Activated B cell treated with CpG ODN at 0.5 μM for 24 hours (primary cell): ENCODE results near the gene DPM2. TPM values are rescaled to one million over a fixed set of nuclear protein-coding genes. Genes with fewer than 3 reads are reported as not detected.

Source experiments
- ATAC-seq: fragments of 200-7000 bp; cut with Tn5 transposase; one replicate; pipeline ENCODE4 v1.10.0; 2021; ENCODE audit warnings: low read depth, mild to moderate bottlenecking, moderate library complexity
- CTCF ChIA-PET: fragments of 350-600 bp; sonication (Branson Sonifier 250); formaldehyde crosslinking; loops from one replicate; lab custom pipeline; 2021; ENCODE audit warnings: antibody characterized with exemption; lab: Charles Lee
- POLR2A ChIA-PET: fragments of 350-600 bp; sonication (Branson Sonifier 250); formaldehyde crosslinking; loops from one replicate; lab custom pipeline; 2021; ENCODE audit warnings: antibody characterized with exemption; lab: Charles Lee
- DNase-seq: peaks from one replicate; pipeline ENCODE4 v3.0.0; 2022
- H3K27ac Mint-ChIP-seq: one replicate; pipeline ENCODE4 v1.8.0; 2020; ENCODE audit warnings: mixed read lengths
- H3K27me3 Mint-ChIP-seq: one replicate; pipeline ENCODE4 v1.8.0; 2021; ENCODE audit warnings: mixed read lengths
- H3K36me3 Mint-ChIP-seq: one replicate; pipeline ENCODE4 v1.8.0; 2021; ENCODE audit warnings: low read depth, mixed read lengths
- H3K4me1 Mint-ChIP-seq: one replicate; pipeline ENCODE4 v1.8.0; 2021; ENCODE audit warnings: mixed read lengths
- H3K4me3 Mint-ChIP-seq: one replicate; pipeline ENCODE4 v1.8.0; 2020; ENCODE audit warnings: mild to moderate bottlenecking, mixed read lengths
- H3K9me3 Mint-ChIP-seq: one replicate; pipeline ENCODE4 v1.8.0; 2020; ENCODE audit warnings: mixed read lengths
- intact Hi-C: fragments of 100-400 bp; cut with micrococcal nuclease; formaldehyde crosslinking; loops from one replicate; pipeline ENCODE4 v1.15.1; 2024
- total RNA-seq: library from RNA; stranded (reverse); gene quantifications from 2 replicates; pipeline ENCODE4 v1.2.3, GENCODE V29; 2022
- TF ChIP-seq, protein P1 (sequence below): fragments of 200-600 bp; IDR thresholded peaks from one replicate; pipeline ENCODE4 v1.8.0; 2022; ENCODE audit warnings: antibody characterized with exemption, mild to moderate bottlenecking

The DPM2 gene
- total RNA-seq, 1 donor from 2014 or later: 50.6 TPM

DNA sequence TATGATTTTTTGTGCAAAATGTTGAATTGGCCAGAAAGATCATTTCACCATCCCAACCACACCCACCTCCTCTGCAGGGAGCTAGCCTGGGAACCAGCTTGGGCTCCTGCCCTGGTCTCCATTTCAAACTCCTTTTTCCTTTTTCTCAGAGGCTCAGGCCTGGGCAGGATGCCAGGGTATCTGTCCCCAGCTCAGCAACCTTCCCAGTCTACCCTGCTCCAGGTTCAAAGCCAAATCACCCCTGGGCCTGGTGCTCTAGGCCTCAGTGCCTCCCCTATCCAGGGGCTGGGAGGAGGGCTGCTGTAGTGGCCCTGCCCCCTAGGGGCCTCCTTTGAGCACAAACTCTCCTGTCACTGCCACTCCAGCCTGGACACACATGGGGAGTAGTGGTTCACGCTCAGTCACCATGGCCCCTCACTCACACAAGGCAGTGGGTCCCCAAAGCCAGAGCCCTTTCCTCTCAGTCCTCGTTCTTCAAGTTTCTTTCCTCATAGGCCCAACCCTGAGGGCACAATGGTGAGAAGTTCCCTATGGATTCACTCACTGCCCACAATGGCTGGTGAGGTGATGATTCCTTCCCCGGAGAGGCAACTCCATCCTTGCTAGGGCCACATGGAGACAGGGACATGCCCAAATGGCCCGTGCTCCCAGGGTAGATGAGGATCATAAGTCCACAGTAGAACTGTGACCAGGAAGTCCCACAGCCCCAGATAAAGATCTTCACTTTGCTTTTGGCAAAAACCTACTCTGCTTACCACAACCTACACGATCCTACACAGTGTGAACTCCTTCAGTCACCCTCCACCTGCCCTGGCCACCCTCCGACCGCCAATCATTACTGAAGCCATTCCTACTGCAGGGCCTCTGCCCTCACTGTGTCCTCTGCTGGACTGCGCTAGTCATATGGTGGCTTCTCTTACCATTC lies 19.2 kb downstream of the DPM2 start:
- ChIA-PET POLR2A (interaction anchor here (0.5 to 12.0 kb wide), 13 partner anchors 16 to 467 kb away, joined by 3 to 457 read pairs (median 6); partner anchors contain the start of genes CDK9, FPGS, GOLGA2 and LRSAM1), CTCF (interaction anchor here (0.9 to 3.8 kb wide), 6 partner anchors 12 to 333 kb away, joined by 3 to 21 read pairs (median 6); partner anchors contain the start of gene TOR2A)
- Mint-ChIP-seq H3K4me1 (peaks cover 64% of the 10 kb centered on the region), H3K4me3 (peak overlapping the region; percentile 85), H3K27ac (peak overlapping the region; percentile 95), H3K9me3 (no peaks in the 10 kb centered on the region), H3K36me3 (peaks cover 19% of the 10 kb centered on the region), H3K27me3 (no peaks in the 10 kb centered on the region)
- no peak for DNase-seq
- intact Hi-C loops: no loop called here
- TF ChIP-seq, protein P1, sequence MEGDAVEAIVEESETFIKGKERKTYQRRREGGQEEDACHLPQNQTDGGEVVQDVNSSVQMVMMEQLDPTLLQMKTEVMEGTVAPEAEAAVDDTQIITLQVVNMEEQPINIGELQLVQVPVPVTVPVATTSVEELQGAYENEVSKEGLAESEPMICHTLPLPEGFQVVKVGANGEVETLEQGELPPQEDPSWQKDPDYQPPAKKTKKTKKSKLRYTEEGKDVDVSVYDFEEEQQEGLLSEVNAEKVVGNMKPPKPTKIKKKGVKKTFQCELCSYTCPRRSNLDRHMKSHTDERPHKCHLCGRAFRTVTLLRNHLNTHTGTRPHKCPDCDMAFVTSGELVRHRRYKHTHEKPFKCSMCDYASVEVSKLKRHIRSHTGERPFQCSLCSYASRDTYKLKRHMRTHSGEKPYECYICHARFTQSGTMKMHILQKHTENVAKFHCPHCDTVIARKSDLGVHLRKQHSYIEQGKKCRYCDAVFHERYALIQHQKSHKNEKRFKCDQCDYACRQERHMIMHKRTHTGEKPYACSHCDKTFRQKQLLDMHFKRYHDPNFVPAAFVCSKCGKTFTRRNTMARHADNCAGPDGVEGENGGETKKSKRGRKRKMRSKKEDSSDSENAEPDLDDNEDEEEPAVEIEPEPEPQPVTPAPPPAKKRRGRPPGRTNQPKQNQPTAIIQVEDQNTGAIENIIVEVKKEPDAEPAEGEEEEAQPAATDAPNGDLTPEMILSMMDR: no peak
- no peak for ATAC-seq

DNA sequence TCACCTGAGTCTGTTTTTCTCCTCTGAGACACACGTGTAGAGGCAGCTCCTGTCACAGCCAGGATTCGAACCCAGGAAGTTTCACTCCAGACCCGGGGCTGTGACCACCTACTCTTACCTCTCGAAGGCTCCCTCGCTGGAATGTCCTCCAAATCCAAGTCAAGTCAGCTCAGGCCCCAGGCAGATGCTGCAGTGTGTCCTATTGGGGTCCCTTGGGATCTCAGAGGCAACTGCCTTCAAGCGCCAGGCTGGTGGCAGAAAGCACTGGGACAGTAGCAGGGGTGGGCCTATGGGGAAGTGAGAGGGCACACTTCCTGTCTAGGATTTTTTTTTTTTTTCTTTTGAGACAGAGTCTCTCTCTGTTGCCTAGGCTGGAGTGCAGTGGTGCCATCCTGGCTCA lies 20.1 kb downstream of the DPM2 start:
- Mint-ChIP-seq H3K36me3 (peaks cover 26% of the 10 kb centered on the region), H3K27me3 (no peaks in the 10 kb centered on the region), H3K4me3 (peak overlapping the region; percentile 85), H3K9me3 (no peaks in the 10 kb centered on the region), H3K27ac (peak overlapping the region; percentile 95), H3K4me1 (peaks cover 71% of the 10 kb centered on the region)
- ChIA-PET POLR2A (interaction anchor here (0.7 to 12.0 kb wide), 26 partner anchors 11 to 521 kb away, joined by 3 to 457 read pairs (median 6); partner anchors contain the start of genes CDK9, FPGS, GOLGA2 and LRSAM1), CTCF (interaction anchor here (0.6 to 3.8 kb wide), 10 partner anchors 11 to 332 kb away, joined by 3 to 21 read pairs (median 3); partner anchors contain the start of genes CDK9 and TOR2A)
- intact Hi-C loops: loop anchor here (1.0 to 2.0 kb wide), 13 partner anchors 11 to 692 kb away; partner anchors contain the start of genes DPM2, FPGS, PIP5KL1 and PTRH1
- ATAC-seq (peak; percentile 63), DNase-seq (peak; percentile 70)
- TF ChIP-seq, protein P1: no peak

DNA sequence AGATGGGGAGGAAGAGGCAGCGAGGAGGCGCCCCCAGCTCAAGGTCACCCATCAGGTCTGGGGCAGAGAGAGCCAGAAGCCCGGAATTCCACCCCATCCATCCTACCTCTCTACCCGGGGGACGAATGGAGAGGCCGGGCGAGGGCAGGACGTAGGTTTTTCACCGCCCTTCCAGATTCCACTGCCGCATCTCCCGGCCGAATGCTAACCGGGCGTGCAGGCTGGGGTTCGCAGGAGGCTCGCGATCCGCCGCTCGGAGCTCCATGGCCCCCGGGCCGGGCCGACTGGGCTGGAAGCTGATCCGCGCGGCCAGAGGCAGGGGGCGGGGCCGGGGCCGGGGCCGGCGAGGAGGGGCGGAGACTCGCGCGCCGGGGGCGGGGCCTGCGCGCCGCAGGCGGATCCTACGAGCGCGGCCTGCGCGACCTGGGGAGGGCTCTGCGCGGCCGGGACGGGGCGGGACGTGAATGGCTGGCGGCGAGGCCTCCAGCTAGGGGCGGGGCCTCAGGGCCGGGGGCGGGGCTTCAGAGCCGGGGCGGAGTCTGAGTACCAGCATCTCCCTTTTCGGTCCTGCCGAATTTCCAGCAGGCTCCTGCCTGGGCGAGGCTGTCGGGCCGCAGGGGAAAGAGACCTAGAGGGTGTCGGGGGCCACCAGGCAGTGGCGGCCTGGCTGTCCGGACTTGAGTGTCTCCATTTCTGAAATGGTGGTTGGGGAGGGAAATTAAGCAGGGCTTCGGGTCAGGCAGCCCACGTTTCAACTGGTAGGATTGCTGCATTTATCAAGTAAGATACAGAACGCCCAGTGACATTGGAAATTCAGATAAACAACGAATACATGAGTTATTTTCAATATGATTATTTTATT lies 20.7 kb downstream of the DPM2 start, which contains the start of gene ST6GALNAC4:
TSS of gene ST6GALNAC4 (minus strand) at position 322 of the 862 bp plus-strand sequence. CDS start 622 bp downstream, outside the sequence.
- Mint-ChIP-seq H3K36me3 (peaks cover 32% of the 10 kb centered on the region), H3K4me3 (peak within 1 kb of the TSS; percentile 88), H3K27ac (peak within 1 kb of the TSS; percentile 95), H3K9me3 (no peaks in the 10 kb centered on the region), H3K4me1 (peaks cover 74% of the 10 kb centered on the region), H3K27me3 (no peaks in the 10 kb centered on the region)
- intact Hi-C loops: loop anchor here (1.0 to 2.0 kb wide), 13 partner anchors 11 to 692 kb away; partner anchors contain the start of genes DPM2, FPGS, PIP5KL1 and PTRH1
- TF ChIP-seq, protein P1: no peak
- DNase-seq (peak; percentile 94), ATAC-seq (peak; percentile 83)
- ChIA-PET POLR2A (interaction anchor here (0.5 to 12.0 kb wide), 42 partner anchors 9 to 1059 kb away, joined by 3 to 457 read pairs (median 4); partner anchors contain the start of genes CDK9, CFAP157, FPGS and GOLGA2), CTCF (interaction anchor here (0.6 to 3.8 kb wide), 10 partner anchors 11 to 327 kb away, joined by 3 to 21 read pairs (median 3); partner anchors contain the start of genes CDK9, ST6GALNAC6 and TOR2A)

DNA sequence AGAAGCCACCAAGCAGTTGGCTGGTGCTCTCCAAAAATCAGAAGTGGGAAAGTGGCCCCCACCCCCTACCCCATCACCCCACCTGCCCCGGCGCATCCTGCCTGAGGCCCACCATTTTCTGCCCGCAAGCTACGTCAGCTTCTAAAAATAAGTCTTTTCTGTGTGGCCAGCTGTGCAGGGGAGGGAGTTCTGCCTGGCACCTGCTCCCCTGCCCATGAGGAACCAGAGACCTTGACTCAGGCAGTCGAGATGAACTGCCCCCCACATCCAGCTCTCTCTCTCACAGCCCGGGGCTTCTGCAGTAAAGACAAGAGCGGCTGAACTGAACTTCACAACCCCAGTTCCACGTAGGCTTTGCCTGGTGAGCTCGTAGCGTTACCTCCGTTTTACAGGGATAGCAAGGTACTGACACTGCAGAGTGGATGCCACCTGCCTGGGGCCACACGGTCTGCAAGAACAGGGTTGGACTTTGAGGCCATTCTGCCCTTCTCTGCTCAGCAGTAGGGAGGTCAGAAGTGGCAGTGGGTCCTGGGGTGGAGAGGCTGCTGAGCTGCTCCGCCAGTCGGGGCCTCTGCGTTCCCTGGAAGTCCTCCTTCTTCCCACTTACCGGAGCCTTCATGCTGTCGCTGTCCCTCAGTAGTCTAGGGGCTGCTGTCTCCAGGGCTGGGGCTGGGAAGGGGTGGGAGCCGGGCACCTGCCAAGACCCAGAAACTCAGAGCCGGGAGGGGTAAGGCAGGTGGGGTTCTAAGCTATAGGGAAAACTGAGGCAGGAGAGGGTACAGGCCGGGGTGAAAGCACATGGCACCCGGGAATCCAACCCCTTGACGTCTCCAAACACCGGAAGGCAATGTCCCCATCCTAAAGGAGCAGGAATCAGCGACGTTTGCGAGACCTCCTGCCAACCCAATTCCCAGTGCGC lies 21.6 kb downstream of the DPM2 start:
- DNase-seq (no peak), ATAC-seq (peak; percentile 16)
- TF ChIP-seq, protein P1: no peak
- Mint-ChIP-seq H3K4me3 (peak overlapping the region; percentile 88), H3K27ac (peak overlapping the region; percentile 94), H3K36me3 (peaks cover 41% of the 10 kb centered on the region), H3K9me3 (no peaks in the 10 kb centered on the region), H3K4me1 (peaks cover 78% of the 10 kb centered on the region), H3K27me3 (no peaks in the 10 kb centered on the region)
- CTCF ChIA-PET: interaction anchor here (0.6 to 3.8 kb wide), 8 partner anchors 10 to 326 kb away, joined by 3 to 21 read pairs (median 4); partner anchors contain the start of genes ST6GALNAC6 and TOR2A
- intact Hi-C loops: loop anchor here (2.0 kb wide), 2 partner anchors 15 to 45 kb away; partner anchors contain the start of gene PIP5KL1
- POLR2A ChIA-PET: interaction anchor here (0.5 to 12.0 kb wide), 42 partner anchors 10 to 1058 kb away, joined by 3 to 457 read pairs (median 5); partner anchors contain the start of genes BBLN, CDK9, CFAP157 and GOLGA2
